Endothelial cell of umbilical vein (primary cell): Measurements from ENCODE around the gene SLC12A3. TPM values are rescaled to one million over a fixed set of nuclear protein-coding genes. Genes with fewer than 3 reads are reported as not detected.

Experiments used
- BruUV-seq: library from RNA; stranded (reverse); fragments of 400-500 nt; replicated peaks from 2 replicates; lab custom pipeline; 2021; lab: Mats Ljungman, UMichigan
- CTCF ChIA-PET: fragments of 300-600, 350-600 bp; sonication (Branson Sonifier 250); formaldehyde crosslinking; loops from one replicate; lab custom pipeline; 2021; ENCODE audit warnings: antibody characterized with exemption, inconsistent platforms; lab: Charles Lee
- POLR2A ChIA-PET: fragments of 300-600, 350-600 bp; sonication (Branson Sonifier 250); formaldehyde crosslinking; loops from one replicate; lab custom pipeline; 2021; ENCODE audit warnings: antibody characterized with exemption, inconsistent platforms; lab: Charles Lee
- DNase-seq: peaks from one replicate; pipeline ENCODE4 v3.0.0-alpha.2; 2011; ENCODE audit warnings: low read depth, low spot score
- FAIRE-seq: peaks from 2 replicates; lab custom pipeline; 2011; peaks lifted over from hg19 to GRCh38; lab: Jason Lieb, UNC
- H2AFZ ChIP-seq: 2 replicates; pipeline ENCODE4 v1.6.0; 2012; ENCODE audit warnings: low read depth, low read length, control low read depth, inconsistent platforms
- H3K27ac ChIP-seq: 2 replicates; pipeline ENCODE4 v1.5.1; 2011; ENCODE audit warnings: low read depth, mild to moderate bottlenecking, control low read depth, low read length, moderate library complexity; ENCODE audit not compliant: insufficient read depth
- H3K27me3 ChIP-seq, 2 experiments: 2 replicates each; pipeline versions ENCODE4 v1.6.0 to v1.6.1; 2011; ENCODE audit warnings: low read length in 2 of 2, mixed read lengths in 1 of 2; ENCODE audit not compliant: control insufficient read depth in 2 of 2, insufficient read depth in 2 of 2
- H3K36me3 ChIP-seq, 2 experiments: 2 replicates in 1 of 2; 3 replicates in 1 of 2; pipeline ENCODE4 v1.5.1; 2011; ENCODE audit warnings: low read length in 2 of 2, mild to moderate bottlenecking in 1 of 2, moderate library complexity in 1 of 2; ENCODE audit not compliant: control insufficient read depth in 2 of 2, insufficient read depth in 2 of 2; ENCODE audit errors: extremely low read depth in 1 of 2
- H3K4me1 ChIP-seq: 3 replicates; pipeline ENCODE4 v1.5.1; 2011; ENCODE audit warnings: mild to moderate bottlenecking, low read length; ENCODE audit not compliant: control insufficient read depth, insufficient read depth; ENCODE audit errors: extremely low read depth
- H3K4me2 ChIP-seq: 2 replicates; pipeline ENCODE4 v1.6.1; 2011; ENCODE audit warnings: low read length, control low read depth, mixed read lengths; ENCODE audit not compliant: insufficient read depth
- H3K4me3 ChIP-seq, 3 experiments: fragments of 200-600 bp in 1 of 3; sonication (generic), shearing (Covaris generic) in 1 of 3; replicated peaks in 1 of 3; 2 replicates each; pipeline ENCODE4 v1.5.1; 2011 to 2016; ENCODE audit warnings: control low read depth in 3 of 3, low read length in 3 of 3, mild to moderate bottlenecking in 2 of 3, inconsistent platforms in 1 of 3, low read depth in 1 of 3, moderate library complexity in 1 of 3; ENCODE audit not compliant: insufficient read depth in 1 of 3
- H3K79me2 ChIP-seq: 2 replicates; pipeline ENCODE4 v1.6.0; 2012; ENCODE audit warnings: low read length, inconsistent platforms; ENCODE audit not compliant: control insufficient read depth, insufficient read depth
- H3K9ac ChIP-seq: replicated peaks from 2 replicates; pipeline ENCODE3; 2011; ENCODE audit warnings: low read length, control low read depth; ENCODE audit not compliant: insufficient read depth; ENCODE audit errors: extremely low read depth
- H3K9me1 ChIP-seq: replicated peaks from 3 replicates; pipeline ENCODE4 v1.6.0; 2011; ENCODE audit warnings: mild to moderate bottlenecking, low read length; ENCODE audit not compliant: control insufficient read depth, insufficient read depth; ENCODE audit errors: extremely low read depth
- H3K9me3 ChIP-seq: replicated peaks from 2 replicates; pipeline ENCODE4 v1.5.1; 2012; ENCODE audit warnings: low read length, inconsistent platforms; ENCODE audit not compliant: control insufficient read depth, insufficient read depth
- H4K20me1 ChIP-seq: replicated peaks from 2 replicates; pipeline ENCODE3; 2011; ENCODE audit warnings: mild to moderate bottlenecking, low read length; ENCODE audit not compliant: control insufficient read depth, insufficient read depth; ENCODE audit errors: extremely low read depth
- CTCF ChIP-seq, 2 donors: IDR thresholded peaks; 1 replicate in 1 of 2; 2 replicates in 1 of 2; pipeline ENCODE4 v1.5.1; 2011; ENCODE audit warnings: low read length in 2 of 2, mild to moderate bottlenecking in 2 of 2, moderate library complexity in 2 of 2, control low read depth in 1 of 2, inconsistent platforms in 1 of 2, low read depth in 1 of 2; ENCODE audit not compliant: insufficient read depth in 1 of 2; ENCODE audit errors: extremely low read depth in 1 of 2
- EZH2 ChIP-seq: IDR thresholded peaks from 2 replicates; pipeline ENCODE4 v1.6.1; 2012; ENCODE audit warnings: borderline replicate concordance, low read depth, mild to moderate bottlenecking, moderate library complexity, low read length, inconsistent platforms; ENCODE audit not compliant: severe bottlenecking
- FOS ChIP-seq: IDR thresholded peaks from 2 replicates; pipeline ENCODE4 v1.6.1; 2011; ENCODE audit warnings: mild to moderate bottlenecking, low read length, moderate library complexity, borderline replicate concordance; ENCODE audit not compliant: insufficient read depth
- GATA2 ChIP-seq: IDR thresholded peaks from 2 replicates; pipeline ENCODE4 v1.7.0; 2011; ENCODE audit warnings: low read depth, mild to moderate bottlenecking, moderate library complexity, mixed read lengths, low read length; ENCODE audit not compliant: insufficient read length, insufficient read depth
- JUN ChIP-seq: IDR thresholded peaks from 2 replicates; pipeline ENCODE4 v1.6.1; 2011; ENCODE audit warnings: borderline replicate concordance, low read depth; ENCODE audit not compliant: insufficient read length, insufficient read depth
- MAX ChIP-seq: IDR thresholded peaks from 2 replicates; pipeline ENCODE4 v1.6.1; 2011; ENCODE audit not compliant: insufficient read depth, insufficient read length
- MYC ChIP-seq: IDR thresholded peaks from one replicate; pipeline ENCODE4 v1.6.1; 2011; ENCODE audit warnings: mild to moderate bottlenecking, low read depth, low read length
- POLR2A ChIP-seq: IDR thresholded peaks from 2 replicates; pipeline ENCODE4 v1.6.1; 2012; ENCODE audit warnings: low read depth, mild to moderate bottlenecking, control low read depth, low read length
- POLR2AphosphoS5 ChIP-seq: IDR thresholded peaks from 2 replicates; pipeline ENCODE4 v1.6.1; 2012; ENCODE audit warnings: low read depth, mild to moderate bottlenecking, control low read depth, low read length, moderate library complexity; ENCODE audit not compliant: insufficient read depth
- dilution Hi-C: fragments of 300-500 bp; cut with MboI; formaldehyde crosslinking; loops from one replicate; pipeline ENCODE4 v1.15.0; 2019; ENCODE audit warnings: low sequenced_read_pairs; ENCODE audit not compliant: extremely low pct_ligation_motif_present
- intact Hi-C: fragments of 100-400 bp; cut with micrococcal nuclease; formaldehyde crosslinking; loops from one replicate; pipeline ENCODE4 v1.10.0; 2022
- polyA plus RNA-seq, 4 experiments: library from polyadenylated mRNA; depleted of rRNA in 3 of 4; stranded (reverse) in 3 of 4; unstranded in 1 of 4; fragments of >200 nt; gene quantifications; 2 replicates each; pipeline versions ENCODE4 v1.2.1 to v1.2.3, GENCODE V29; 2011 to 2012; ENCODE audit warnings: missing spikeins in 1 of 4
- total RNA-seq: library from RNA; stranded (reverse); gene quantifications from 2 replicates; pipeline ENCODE4 v1.2.3, GENCODE V29; 2021

Gene SLC12A3
- total and polyA plus RNA-seq, 2 donors (not counting 3 experiments of a cell fraction or from before 2014, with no cell fraction given): not detected

- Histone ChIP-seq H3K4me2 (no peak overlapping the region), H2AFZ (no peak overlapping the region), H3K27ac (no peak overlapping the region), H4K20me1 (no peaks in the 10 kb centered on the region), H3K9me3 (no peaks in the 10 kb centered on the region), H3K4me1 (no peaks in the 10 kb centered on the region), H3K27me3 (no peaks in the 10 kb centered on the region), H3K9me1 (no peaks in the 10 kb centered on the region), H3K4me3 (no peak overlapping the region), H3K9ac (no peak overlapping the region), H3K79me2 (no peaks in the 10 kb centered on the region), H3K36me3 (no peaks in the 10 kb centered on the region)
- BruUV-seq: no TSS peak
- FAIRE-seq (no peak), DNase-seq (no peak)
- no peak for TF ChIP-seq POLR2A
- intact Hi-C loops (no loop called here), dilution Hi-C loops (no loop called here)
- CTCF ChIA-PET: interaction anchor here (1.2 kb wide), 1 partner anchor 15 kb away, joined by 3 read pairs; no protein-coding TSS in a partner anchor
- POLR2A ChIA-PET: no interaction called here
Measured at GRCh38 chr16:56889206-56889605, 24.2 kb downstream of the SLC12A3 start.

GRCh38 chr16:56891685-56892084 is 26.7 kb downstream of the SLC12A3 start:
- Histone ChIP-seq H3K9ac (no peak overlapping the region), H3K9me3 (no peaks in the 10 kb centered on the region), H4K20me1 (no peaks in the 10 kb centered on the region), H3K36me3 (no peaks in the 10 kb centered on the region), H3K27ac (no peak overlapping the region), H3K27me3 (no peaks in the 10 kb centered on the region), H3K4me1 (no peaks in the 10 kb centered on the region), H3K9me1 (no peaks in the 10 kb centered on the region), H3K4me2 (no peak overlapping the region), H3K4me3 (no peak overlapping the region), H2AFZ (no peak overlapping the region), H3K79me2 (no peaks in the 10 kb centered on the region)
- no TSS peak for BruUV-seq
- DNase-seq (no peak), FAIRE-seq (no peak)
- CTCF ChIA-PET: interaction anchor here (0.5 to 0.6 kb wide), 2 partner anchors 202 to 318 kb away, joined by 3 read pairs; no protein-coding TSS in a partner anchor
- POLR2A ChIA-PET: no interaction called here
- intact Hi-C loops: no loop called here
- TF ChIP-seq POLR2AphosphoS5: no peak
- no peak for TF ChIP-seq FOS
- TF ChIP-seq EZH2: no peak
- no peak for TF ChIP-seq MYC
- no peak for TF ChIP-seq MAX
- no peak for TF ChIP-seq POLR2A
- no peak for TF ChIP-seq JUN
- no peak for TF ChIP-seq GATA2
- TF ChIP-seq CTCF (IDR thresholded peaks at IDR 0.05; ENCODE audit: extremely low read depth in 1 of 2, insufficient read depth in 1 of 2, low read depth in 1 of 2, low read length in 2 of 2): no peak
- dilution Hi-C loops: no loop called here
